IMR-90 (cell line): Measurements from ENCODE around the gene MOB1B. TPM values are rescaled to one million over a fixed set of nuclear protein-coding genes. Genes with fewer than 3 reads are reported as not detected.

Source experiments
- ATAC-seq: fragments of 200-7000 bp; cut with Tn5 transposase; 2 replicates; pipeline ENCODE4 v1.9.1; 2020; ENCODE audit warnings: low read depth, mild to moderate bottlenecking, moderate library complexity
- BruUV-seq: library from RNA; stranded (reverse); fragments of 400-500 nt; replicated peaks from 2 replicates; lab custom pipeline; 2021; lab: Mats Ljungman, UMichigan
- CTCF ChIA-PET: fragments of 300-600 bp; formaldehyde crosslinking; extraction: SDS; loops from one replicate; lab custom pipeline; 2021; ENCODE audit warnings: antibody characterized with exemption; lab: Yijun Ruan, JAX
- POLR2A ChIA-PET: fragments of 300-600 bp; sonication (Branson Sonifier 250); formaldehyde crosslinking; loops from one replicate; lab custom pipeline; 2022; ENCODE audit warnings: antibody characterized with exemption; ENCODE audit not compliant: unreplicated experiment; lab: Charles Lee
- DNase-seq: peaks from one replicate; pipeline ENCODE4 v3.0.0; 2013
- H2AFZ ChIP-seq: replicated peaks from 2 replicates; pipeline ENCODE3; 2013; ENCODE audit warnings: low read length, mild to moderate bottlenecking; ENCODE audit not compliant: poor library complexity
- H2AK5ac ChIP-seq: 2 replicates; pipeline ENCODE4 v1.6.1; 2013; ENCODE audit warnings: low read depth, low read length, inconsistent platforms
- H2AK9ac ChIP-seq: replicated peaks from 2 replicates; pipeline ENCODE3; 2013; ENCODE audit warnings: mild to moderate bottlenecking, low read depth, low read length, moderate library complexity; ENCODE audit not compliant: poor library complexity
- H2BK120ac ChIP-seq: 2 replicates; pipeline ENCODE4 v1.6.1; 2013; ENCODE audit warnings: low read depth, low read length, inconsistent platforms
- H2BK15ac ChIP-seq: 3 replicates; pipeline ENCODE4 v1.6.1; 2013; ENCODE audit warnings: low read depth, low read length, inconsistent platforms
- H2BK20ac ChIP-seq: 2 replicates; pipeline ENCODE4 v1.6.1; 2013; ENCODE audit warnings: low read depth, mild to moderate bottlenecking, inconsistent platforms, low read length, moderate library complexity
- H2BK5ac ChIP-seq: 2 replicates; pipeline ENCODE4 v1.6.1; 2013; ENCODE audit warnings: mild to moderate bottlenecking, low read depth, low read length, inconsistent platforms; ENCODE audit not compliant: poor library complexity, severe bottlenecking
- H3K14ac ChIP-seq: replicated peaks from 2 replicates; pipeline ENCODE4 v1.6.1; 2013; ENCODE audit warnings: low read depth, low read length, inconsistent platforms
- H3K18ac ChIP-seq: 2 replicates; pipeline ENCODE4 v1.6.1; 2013; ENCODE audit warnings: low read depth, low read length, control low read depth
- H3K23ac ChIP-seq: 2 replicates; pipeline ENCODE4 v1.6.1; 2013; ENCODE audit warnings: low read depth, low read length, inconsistent platforms
- H3K27ac ChIP-seq: 2 replicates; pipeline ENCODE4 v1.5.1; 2013; ENCODE audit warnings: mild to moderate bottlenecking, control low read depth, low read length; ENCODE audit not compliant: insufficient read depth
- H3K27me3 ChIP-seq: 2 replicates; pipeline ENCODE4 v1.6.1; 2013; ENCODE audit warnings: low read length; ENCODE audit not compliant: control insufficient read depth, insufficient read depth
- H3K36me3 ChIP-seq: 2 replicates; pipeline ENCODE4 v1.6.1; 2013; ENCODE audit warnings: low read length, mixed read lengths; ENCODE audit not compliant: control insufficient read depth, insufficient read depth
- H3K4ac ChIP-seq: 2 replicates; pipeline ENCODE4 v1.6.1; 2013; ENCODE audit warnings: low read depth, low read length, inconsistent platforms
- H3K4me1 ChIP-seq: 2 replicates; pipeline ENCODE4 v1.6.1; 2013; ENCODE audit warnings: low read length, mixed read lengths; ENCODE audit not compliant: control insufficient read depth, insufficient read depth
- H3K4me2 ChIP-seq: 2 replicates; pipeline ENCODE4 v1.6.1; 2013; ENCODE audit warnings: low read depth, mild to moderate bottlenecking, control low read depth, low read length, moderate library complexity
- H3K4me3 ChIP-seq: 2 replicates; pipeline ENCODE4 v1.5.1; 2013; ENCODE audit warnings: low read depth, mild to moderate bottlenecking, control low read depth, low read length, moderate library complexity; ENCODE audit not compliant: insufficient read depth
- H3K56ac ChIP-seq: 2 replicates; pipeline ENCODE4 v1.6.1; 2013; ENCODE audit warnings: low read length, inconsistent platforms; ENCODE audit not compliant: insufficient read depth; ENCODE audit errors: extremely low read depth
- H3K79me1 ChIP-seq, 2 experiments: 2 replicates each; pipeline ENCODE4 v1.6.1; 2013; ENCODE audit warnings: low read length in 2 of 2, inconsistent platforms in 1 of 2, low read depth in 1 of 2
- H3K9ac ChIP-seq: 2 replicates; pipeline ENCODE4 v1.6.1; 2013; ENCODE audit warnings: low read depth, low read length, control low read depth
- H3K9me1 ChIP-seq: 2 replicates; pipeline ENCODE4 v1.6.1; 2013; ENCODE audit warnings: low read length, inconsistent platforms; ENCODE audit not compliant: insufficient read depth
- H3K9me3 ChIP-seq: 2 replicates; pipeline ENCODE4 v1.6.1; 2013; ENCODE audit warnings: low read length; ENCODE audit not compliant: control insufficient read depth, insufficient read depth
- H4K20me1 ChIP-seq: 2 replicates; pipeline ENCODE4 v1.6.1; 2013; ENCODE audit warnings: low read length, inconsistent platforms; ENCODE audit not compliant: insufficient read depth
- H4K5ac ChIP-seq: 2 replicates; pipeline ENCODE4 v1.6.1; 2013; ENCODE audit warnings: mild to moderate bottlenecking, low read depth, low read length, control low read depth
- H4K8ac ChIP-seq, 2 experiments: 2 replicates each; pipeline ENCODE4 v1.6.1; 2013; ENCODE audit warnings: low read depth in 2 of 2, low read length in 2 of 2, control low read depth in 1 of 2, inconsistent platforms in 1 of 2
- H4K91ac ChIP-seq: 2 replicates; pipeline ENCODE4 v1.6.1; 2013; ENCODE audit warnings: low read depth, low read length, inconsistent platforms; ENCODE audit not compliant: insufficient read depth
- MAFK ChIP-seq: IDR thresholded peaks from 2 replicates; pipeline ENCODE4 v1.6.1; 2012; ENCODE audit warnings: low read depth, low read length, improper control_type of control experiment
- RCOR1 ChIP-seq: IDR thresholded peaks from 2 replicates; pipeline ENCODE4 v1.6.1; 2012; ENCODE audit warnings: mild to moderate bottlenecking, low read length, improper control_type of control experiment; ENCODE audit not compliant: insufficient replicate concordance
- WGBS, 2 experiments: methylation state at CpG; one replicate each; pipeline versions ENCODE4 v1.1.5 to v1.1.7; 2013; ENCODE audit warnings: missing lambda C conversion rate in 2 of 2; ENCODE audit not compliant: insufficient read length in 1 of 2; ENCODE audit errors: extremely low coverage in 2 of 2; 5-methylcytosine and 5-hydroxymethylcytosine counted together
- dilution Hi-C: fragments of 300-500 bp; cut with HindIII; formaldehyde crosslinking; loops from one replicate; pipeline ENCODE4 v1.14.3; 2018; ENCODE audit warnings: low sequenced_read_pairs; ENCODE audit not compliant: unreplicated experiment
- in situ Hi-C: fragments of 300-500 bp; cut with MboI; formaldehyde crosslinking; loops from 3 replicates; pipeline ENCODE4 v1.14.3; 2019; ENCODE audit warnings: low sequenced_read_pairs, inconsistent platforms, mixed read lengths
- intact Hi-C: fragments of 100-400 bp; cut with micrococcal nuclease; formaldehyde crosslinking; loops from 2 replicates; pipeline ENCODE4 v1.10.0; 2022
- polyA plus RNA-seq, 3 experiments: library from polyadenylated mRNA; depleted of rRNA; stranded (reverse); fragments of >200 nt; gene quantifications; 2 replicates each; pipeline ENCODE4 v1.2.3, GENCODE V29; 2012; ENCODE audit warnings: low replicate concordance in 1 of 3
- total RNA-seq: library from RNA; depleted of rRNA; stranded (reverse); fragments of >200 nt; gene quantifications from 2 replicates; pipeline ENCODE4 v1.2.3, GENCODE V29; 2012

MOB1B gene
- total and polyA plus RNA-seq, 2 of the 4 experiments (the other 2 are of a cell fraction), result 5.7 to 6.8 TPM

GRCh38 chr4:70893790-70894189, 8.4 kb upstream of the MOB1B start:
- peak; percentile 65 for ATAC-seq
- CTCF ChIA-PET, result no interaction called here
- no peak overlapping the region for H2AK9ac ChIP-seq

More at GRCh38 chr4:70893790-70894189, 8.4 kb upstream of the MOB1B start:
- Histone ChIP-seq H3K9ac (no peak overlapping the region), H2BK120ac (no peak overlapping the region), H3K36me3 (no peaks in the 10 kb centered on the region), H3K9me3 (no peaks in the 10 kb centered on the region), H4K8ac (no peak overlapping the region), H2AFZ (no peak overlapping the region), H4K20me1 (no peaks in the 10 kb centered on the region), H3K4me1 (no peaks in the 10 kb centered on the region), H2BK20ac (no peak overlapping the region), H3K9me1 (no peaks in the 10 kb centered on the region), H4K5ac (no peak overlapping the region), H3K27ac (no peak overlapping the region), H3K4me3 (no peak overlapping the region), H3K56ac (no peak overlapping the region), H3K23ac (no peak overlapping the region), H2BK5ac (no peak overlapping the region), H3K18ac (no peak overlapping the region), H3K4me2 (no peak overlapping the region), H2BK15ac (no peak overlapping the region), H3K79me1 (no peaks in the 10 kb centered on the region), H3K14ac (no peak overlapping the region), H4K91ac (no peak overlapping the region), H2AK5ac (no peak overlapping the region), H3K4ac (no peak overlapping the region), H3K27me3 (no peaks in the 10 kb centered on the region)
- no peak for DNase-seq
- intact Hi-C loops, result no loop called here
- dilution Hi-C loops, result no loop called here
- POLR2A ChIA-PET, result no interaction called here
- no TSS peak for BruUV-seq
- 71% methylated on average over 4 of the region's 7 CpGs; no CpG with 5 or more reads in 1 of the 2 experiments for WGBS, 2 experiments
- in situ Hi-C loops, result loop anchor here (25.0 kb wide), 2 partner anchors 669 to 819 kb away; no protein-coding TSS in a partner anchor
- TF ChIP-seq RCOR1 (no peak), MAFK (peak; percentile 58)
